MM.1S (cell line): ENCODE data around the gene ODF2L.

ENCODE experiments used
- DNase-seq: peaks from one replicate; pipeline ENCODE4 v3.0.0-alpha.2; 2015
- H2AFZ ChIP-seq: fragments of 300-600 bp; sonication (generic); 2 replicates; pipeline ENCODE4 v1.6.0; 2016; ENCODE audit warnings: antibody characterized with exemption, low read length
- H3F3A ChIP-seq: fragments of 300-600 bp; sonication (generic); 2 replicates; pipeline ENCODE4 v1.6.1; 2016; ENCODE audit warnings: mild to moderate bottlenecking, antibody characterized with exemption, low read length, moderate library complexity, mixed read lengths; ENCODE audit not compliant: insufficient read depth
- H3K27ac ChIP-seq: fragments of 300-600 bp; sonication (generic); 2 replicates; pipeline ENCODE4 v1.5.1; 2016; ENCODE audit warnings: mild to moderate bottlenecking, low read length
- H3K27me3 ChIP-seq: fragments of 300-600 bp; sonication (generic); replicated peaks from 2 replicates; pipeline ENCODE4 v1.6.0; 2016; ENCODE audit warnings: low read length; ENCODE audit not compliant: insufficient read depth
- H3K36me3 ChIP-seq: fragments of 300-600 bp; sonication (generic); replicated peaks from 2 replicates; pipeline ENCODE4 v1.6.1; 2016; ENCODE audit warnings: mild to moderate bottlenecking, low read length, mixed read lengths; ENCODE audit not compliant: insufficient read depth
- H3K4me1 ChIP-seq: fragments of 300-600 bp; sonication (generic); 2 replicates; pipeline ENCODE4 v1.6.1; 2016; ENCODE audit warnings: low read length, mixed read lengths
- H3K4me2 ChIP-seq: fragments of 300-600 bp; sonication (generic); 2 replicates; pipeline ENCODE4 v1.6.0; 2016; ENCODE audit warnings: low read depth, low read length
- H3K4me3 ChIP-seq: fragments of 300-600 bp; sonication (generic); 2 replicates; pipeline ENCODE4 v1.5.1; 2016; ENCODE audit warnings: low read length, mixed read lengths
- H3K79me2 ChIP-seq: fragments of 300-600 bp; sonication (generic); 2 replicates; pipeline ENCODE4 v1.6.1; 2016; ENCODE audit warnings: mixed run types, low read length, mixed read lengths
- H3K9ac ChIP-seq: fragments of 300-600 bp; sonication (generic); 2 replicates; pipeline ENCODE4 v1.6.1; 2016; ENCODE audit warnings: low read length, mixed read lengths
- H3K9me2 ChIP-seq: fragments of 300-600 bp; sonication (generic); replicated peaks from 2 replicates; pipeline ENCODE4 v1.6.1; 2016; ENCODE audit warnings: mild to moderate bottlenecking, low read length, mixed read lengths; ENCODE audit not compliant: insufficient read depth
- H3K9me3 ChIP-seq: fragments of 300-600 bp; sonication (generic); replicated peaks from 2 replicates; pipeline ENCODE4 v1.6.1; 2016; ENCODE audit warnings: mild to moderate bottlenecking, low read length, mixed read lengths; ENCODE audit not compliant: insufficient read depth
- H4K20me1 ChIP-seq: fragments of 300-600 bp; sonication (generic); 2 replicates; pipeline ENCODE4 v1.6.1; 2016; ENCODE audit warnings: mild to moderate bottlenecking, low read length, moderate library complexity, mixed read lengths; ENCODE audit not compliant: insufficient read depth
- EZH2 ChIP-seq: fragments of 300-600 bp; sonication (generic); optimal IDR thresholded peaks from 2 replicates; pipeline ENCODE3; 2017; ENCODE audit warnings: low read depth, mild to moderate bottlenecking, antibody characterized with exemption, low read length, mixed read lengths
- EZH2phosphoT487 ChIP-seq: fragments of 300-600 bp; sonication (generic); IDR thresholded peaks from 2 replicates; pipeline ENCODE4 v1.6.1; 2018; ENCODE audit warnings: antibody characterized with exemption, low read length
- TF ChIP-seq, protein P1 (sequence below): fragments of 300-600 bp; sonication (generic); IDR thresholded peaks from 2 replicates; pipeline ENCODE4 v1.5.1; 2016; ENCODE audit warnings: antibody characterized with exemption, low read length, mixed read lengths

ODF2L gene

DNA sequence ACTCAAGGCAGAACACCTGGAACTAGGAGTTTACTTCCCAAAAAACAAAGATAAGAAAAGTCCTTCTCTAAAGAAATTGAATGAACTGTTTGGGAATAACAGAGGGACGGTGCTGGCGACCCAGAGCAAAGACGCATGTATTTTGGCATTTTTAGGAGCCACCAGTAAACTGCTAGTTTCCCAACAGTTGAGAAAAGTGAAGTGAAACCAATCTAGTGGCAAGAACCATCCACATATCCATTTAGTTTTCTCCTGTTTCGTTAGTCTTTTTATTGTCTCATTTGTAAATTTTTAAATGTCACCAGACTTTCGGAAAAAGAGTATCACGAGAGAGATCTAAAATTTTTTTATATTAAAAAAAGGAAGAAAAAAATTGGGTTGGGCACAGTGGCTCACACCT lies 30.2 kb downstream of the ODF2L start:
- Histone ChIP-seq H3K4me2 (no peak overlapping the region), H2AFZ (no peak overlapping the region), H3K79me2 (no peaks in the 10 kb centered on the region)

GRCh38 chr1:86362807-86363206 lies 33.3 kb downstream of the ODF2L start:
- Histone ChIP-seq H2AFZ (no peak overlapping the region), H4K20me1 (no peaks in the 10 kb centered on the region), H3K4me3 (no peak overlapping the region), H3F3A (no peaks in the 10 kb centered on the region), H3K36me3 (no peaks in the 10 kb centered on the region), H3K4me1 (no peaks in the 10 kb centered on the region), H3K27me3 (no peaks in the 10 kb centered on the region), H3K79me2 (no peaks in the 10 kb centered on the region), H3K9me2 (no peaks in the 10 kb centered on the region), H3K9me3 (no peaks in the 10 kb centered on the region), H3K4me2 (no peak overlapping the region), H3K27ac (no peak overlapping the region), H3K9ac (no peak overlapping the region)
- DNase-seq, result no peak
- TF ChIP-seq EZH2 (no peak), EZH2phosphoT487 (no peak)
- TF ChIP-seq, protein P1, sequence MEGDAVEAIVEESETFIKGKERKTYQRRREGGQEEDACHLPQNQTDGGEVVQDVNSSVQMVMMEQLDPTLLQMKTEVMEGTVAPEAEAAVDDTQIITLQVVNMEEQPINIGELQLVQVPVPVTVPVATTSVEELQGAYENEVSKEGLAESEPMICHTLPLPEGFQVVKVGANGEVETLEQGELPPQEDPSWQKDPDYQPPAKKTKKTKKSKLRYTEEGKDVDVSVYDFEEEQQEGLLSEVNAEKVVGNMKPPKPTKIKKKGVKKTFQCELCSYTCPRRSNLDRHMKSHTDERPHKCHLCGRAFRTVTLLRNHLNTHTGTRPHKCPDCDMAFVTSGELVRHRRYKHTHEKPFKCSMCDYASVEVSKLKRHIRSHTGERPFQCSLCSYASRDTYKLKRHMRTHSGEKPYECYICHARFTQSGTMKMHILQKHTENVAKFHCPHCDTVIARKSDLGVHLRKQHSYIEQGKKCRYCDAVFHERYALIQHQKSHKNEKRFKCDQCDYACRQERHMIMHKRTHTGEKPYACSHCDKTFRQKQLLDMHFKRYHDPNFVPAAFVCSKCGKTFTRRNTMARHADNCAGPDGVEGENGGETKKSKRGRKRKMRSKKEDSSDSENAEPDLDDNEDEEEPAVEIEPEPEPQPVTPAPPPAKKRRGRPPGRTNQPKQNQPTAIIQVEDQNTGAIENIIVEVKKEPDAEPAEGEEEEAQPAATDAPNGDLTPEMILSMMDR, result no peak

More for the DNA sequence above, 30.2 kb downstream of the ODF2L start:
- H3F3A ChIP-seq, result no peaks in the 10 kb centered on the region
- no peak overlapping the region for H3K9ac ChIP-seq
- no peak for DNase-seq
- TF ChIP-seq EZH2phosphoT487, result no peak
- TF ChIP-seq EZH2, result no peak
- TF ChIP-seq, protein P1, result no peak
- H3K27me3 ChIP-seq, result no peaks in the 10 kb centered on the region
- H3K4me1 ChIP-seq, result peaks cover 5% of the 10 kb centered on the region
- no peak overlapping the region for H3K4me3 ChIP-seq
- no peaks in the 10 kb centered on the region for H4K20me1 ChIP-seq
- H3K27ac ChIP-seq, result no peak overlapping the region
- no peaks in the 10 kb centered on the region for H3K36me3 ChIP-seq
- H3K9me3 ChIP-seq, result no peaks in the 10 kb centered on the region
- H3K9me2 ChIP-seq, result no peaks in the 10 kb centered on the region

- no peak for DNase-seq
- TF ChIP-seq, protein P1, result no peak
- no peak for TF ChIP-seq EZH2phosphoT487
- TF ChIP-seq EZH2, result no peak
These were observed 38.3 kb downstream of the ODF2L start for GRCh38 chr1:86357796-86358195.

More at GRCh38 chr1:86357796-86358195, 38.3 kb downstream of the ODF2L start:
- Histone ChIP-seq H3K36me3 (no peaks in the 10 kb centered on the region; the same call in 1 of the 2 replicates), H3K9me3 (no peaks in the 10 kb centered on the region), H3F3A (no peaks in the 10 kb centered on the region), H3K9me2 (no peaks in the 10 kb centered on the region), H3K27me3 (no peaks in the 10 kb centered on the region), H3K4me1 (no peaks in the 10 kb centered on the region), H3K27ac (no peak overlapping the region), H3K4me2 (no peak overlapping the region), H3K79me2 (no peaks in the 10 kb centered on the region), H4K20me1 (no peaks in the 10 kb centered on the region), H3K4me3 (no peak overlapping the region), H2AFZ (no peak overlapping the region), H3K9ac (no peak overlapping the region)
